IMR-90 (cell line): ENCODE results near the gene CRTC1.

ENCODE experiments used
- RAD21 ChIP-seq: IDR thresholded peaks from 2 replicates; pipeline ENCODE4 v1.6.1; 2012; ENCODE audit warnings: low read length, improper control_type of control experiment
- TF ChIP-seq, protein P1 (sequence below): conservative IDR thresholded peaks from 2 replicates; pipeline ENCODE4 v1.5.1; 2012; ENCODE audit warnings: mild to moderate bottlenecking, low read depth, low read length, improper control_type of control experiment

- no peak for TF ChIP-seq RAD21
- TF ChIP-seq, protein P1, sequence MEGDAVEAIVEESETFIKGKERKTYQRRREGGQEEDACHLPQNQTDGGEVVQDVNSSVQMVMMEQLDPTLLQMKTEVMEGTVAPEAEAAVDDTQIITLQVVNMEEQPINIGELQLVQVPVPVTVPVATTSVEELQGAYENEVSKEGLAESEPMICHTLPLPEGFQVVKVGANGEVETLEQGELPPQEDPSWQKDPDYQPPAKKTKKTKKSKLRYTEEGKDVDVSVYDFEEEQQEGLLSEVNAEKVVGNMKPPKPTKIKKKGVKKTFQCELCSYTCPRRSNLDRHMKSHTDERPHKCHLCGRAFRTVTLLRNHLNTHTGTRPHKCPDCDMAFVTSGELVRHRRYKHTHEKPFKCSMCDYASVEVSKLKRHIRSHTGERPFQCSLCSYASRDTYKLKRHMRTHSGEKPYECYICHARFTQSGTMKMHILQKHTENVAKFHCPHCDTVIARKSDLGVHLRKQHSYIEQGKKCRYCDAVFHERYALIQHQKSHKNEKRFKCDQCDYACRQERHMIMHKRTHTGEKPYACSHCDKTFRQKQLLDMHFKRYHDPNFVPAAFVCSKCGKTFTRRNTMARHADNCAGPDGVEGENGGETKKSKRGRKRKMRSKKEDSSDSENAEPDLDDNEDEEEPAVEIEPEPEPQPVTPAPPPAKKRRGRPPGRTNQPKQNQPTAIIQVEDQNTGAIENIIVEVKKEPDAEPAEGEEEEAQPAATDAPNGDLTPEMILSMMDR: no peak
These were observed 90.2 kb downstream of the CRTC1 start for GRCh38 chr19:18773682-18774081.
